HFFc6 (cell line): ENCODE data around the gene FGF18. TPM values are rescaled to one million over a fixed set of nuclear protein-coding genes. Genes with fewer than 3 reads are reported as not detected.

ENCODE experiments used
- DNase-seq: peaks from one replicate; pipeline ENCODE4 v3.0.0-alpha.2; 2018
- H3K27ac Mint-ChIP-seq: 2 replicates; pipeline ENCODE4 v1.8.0; 2020; ENCODE audit warnings: mild to moderate bottlenecking, mixed read lengths
- H3K27me3 Mint-ChIP-seq: 2 replicates; pipeline ENCODE4 v1.8.0; 2021; ENCODE audit warnings: mild to moderate bottlenecking, moderate library complexity, mixed read lengths; ENCODE audit not compliant: insufficient read depth
- H3K36me3 Mint-ChIP-seq: 2 replicates; pipeline ENCODE4 v1.8.0; 2021; ENCODE audit warnings: low read depth, mixed read lengths
- H3K4me1 Mint-ChIP-seq: 2 replicates; pipeline ENCODE4 v1.8.0; 2020; ENCODE audit warnings: low read depth, mixed read lengths
- H3K4me3 Mint-ChIP-seq: 2 replicates; pipeline ENCODE4 v1.8.0; 2020; ENCODE audit warnings: mild to moderate bottlenecking, moderate library complexity, mixed read lengths
- H3K9me3 Mint-ChIP-seq: 2 replicates; pipeline ENCODE4 v1.8.0; 2020; ENCODE audit warnings: mild to moderate bottlenecking, mixed read lengths
- CTCF ChIP-seq: fragments of 200-600 bp; sonication (generic); IDR thresholded peaks from 2 replicates; pipeline ENCODE4 v1.5.0; 2021; ENCODE audit warnings: antibody characterized with exemption, mild to moderate bottlenecking
- total RNA-seq, 6 experiments: library from RNA; stranded (reverse); fragmentation: NEBNext Ultra II Directional; extraction: Animal tissue kit (Norgen Biotek cat#: 25700); gene quantifications; 2 replicates in 1 of 6; 3 replicates in 5 of 6; pipeline ENCODE4 v1.2.3, GENCODE V29; 2021

Gene FGF18
- total RNA-seq, 6 experiments from 2014 or later = 0.16 to 0.17 TPM; not detected in 4

- Mint-ChIP-seq H3K27me3 (peaks cover 17% of the 10 kb centered on the region), H3K4me1 (no peaks in the 10 kb centered on the region), H3K4me3 (no peak overlapping the region), H3K27ac (no peak overlapping the region), H3K36me3 (no peaks in the 10 kb centered on the region), H3K9me3 (no peaks in the 10 kb centered on the region)
- DNase-seq = no peak
- no peak for TF ChIP-seq CTCF
These were observed 40.4 kb downstream of the FGF18 start for GRCh38 chr5:171459839-171460238.

- no peak for TF ChIP-seq CTCF
- H3K4me3 Mint-ChIP-seq = no peak overlapping the region
- no peaks in the 10 kb centered on the region for H3K36me3 Mint-ChIP-seq
- H3K4me1 Mint-ChIP-seq = no peaks in the 10 kb centered on the region
- H3K9me3 Mint-ChIP-seq = no peaks in the 10 kb centered on the region
- H3K27ac Mint-ChIP-seq = no peak overlapping the region
- DNase-seq = no peak
- H3K27me3 Mint-ChIP-seq = peaks cover 17% of the 10 kb centered on the region
These were observed 42.9 kb downstream of the FGF18 start for GRCh38 chr5:171462136-171462927.

GRCh38 chr5:171462928-171463861 lies 43.7 kb downstream of the FGF18 start:
- DNase-seq = no peak
- Mint-ChIP-seq H3K9me3 (no peaks in the 10 kb centered on the region), H3K27me3 (peaks cover 14% of the 10 kb centered on the region), H3K4me3 (no peak overlapping the region), H3K36me3 (no peaks in the 10 kb centered on the region), H3K4me1 (no peaks in the 10 kb centered on the region), H3K27ac (no peak overlapping the region)
- TF ChIP-seq CTCF = no peak

GRCh38 chr5:171463862-171464229 lies 44.4 kb downstream of the FGF18 start:
- TF ChIP-seq CTCF = no peak
- Mint-ChIP-seq H3K36me3 (no peaks in the 10 kb centered on the region), H3K4me3 (no peak overlapping the region), H3K27ac (no peak overlapping the region), H3K4me1 (no peaks in the 10 kb centered on the region), H3K9me3 (no peaks in the 10 kb centered on the region), H3K27me3 (peaks cover 16% of the 10 kb centered on the region)
- no peak for DNase-seq

GRCh38 chr5:171464829-171465228 lies 45.4 kb downstream of the FGF18 start:
- TF ChIP-seq CTCF = no peak
- Mint-ChIP-seq H3K4me3 (no peak overlapping the region), H3K4me1 (no peaks in the 10 kb centered on the region), H3K9me3 (no peaks in the 10 kb centered on the region), H3K36me3 (no peaks in the 10 kb centered on the region), H3K27me3 (peaks cover 16% of the 10 kb centered on the region), H3K27ac (no peak overlapping the region)
- DNase-seq = no peak
